Testis (tissue), 2 donors: ENCODE data around the gene KRT12.

Experiments used
- CTCF ChIP-seq, 3 experiments: fragments of 450-650 bp in 2 of 3; fragments of 200-600 bp in 1 of 3; sonication (generic) in 1 of 3; IDR thresholded peaks; one replicate each; pipeline ENCODE4 v1.5.1; 2016 to 2019; ENCODE audit warnings: antibody characterized with exemption in 3 of 3, mild to moderate bottlenecking in 2 of 3, moderate library complexity in 1 of 3
- POLR2A ChIP-seq: fragments of 450-650 bp; IDR thresholded peaks from one replicate; pipeline ENCODE4 v1.6.1; 2017; ENCODE audit warnings: antibody characterized with exemption, mild to moderate bottlenecking, moderate library complexity

DNA sequence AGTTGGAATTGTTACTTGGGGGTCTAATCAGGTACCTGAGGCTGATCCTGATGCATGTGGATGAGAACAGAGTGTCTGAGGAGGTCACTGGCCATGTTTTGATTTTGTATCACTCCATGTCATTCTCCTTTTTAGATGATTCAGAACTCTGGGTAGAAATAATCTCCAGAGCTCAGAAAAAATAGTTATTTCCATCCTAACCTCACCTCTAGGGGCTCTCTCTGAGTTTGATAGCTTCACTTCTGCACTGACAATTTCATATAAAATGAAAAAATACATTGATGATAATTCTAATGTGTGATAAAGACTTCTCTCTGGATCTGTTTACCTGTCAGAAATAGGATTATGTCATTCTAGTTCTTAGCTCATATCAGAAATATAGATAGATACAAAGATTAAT, 6.2 kb upstream of the KRT12 start:
- TF ChIP-seq CTCF (IDR thresholded peaks at IDR 0.05) (no peak), POLR2A (no peak)
